IMR-90 (cell line): ENCODE measurements around the gene CDR2L. TPM values are rescaled to one million over a fixed set of nuclear protein-coding genes. Genes with fewer than 3 reads are reported as not detected.

Experiments used
- ATAC-seq: fragments of 200-7000 bp; cut with Tn5 transposase; 2 replicates; pipeline ENCODE4 v1.9.1; 2020; ENCODE audit warnings: low read depth, mild to moderate bottlenecking, moderate library complexity
- BruUV-seq: library from RNA; stranded (reverse); fragments of 400-500 nt; replicated peaks from 2 replicates; lab custom pipeline; 2021; lab: Mats Ljungman, UMichigan
- CTCF ChIA-PET: fragments of 300-600 bp; formaldehyde crosslinking; extraction: SDS; loops from one replicate; lab custom pipeline; 2021; ENCODE audit warnings: antibody characterized with exemption; lab: Yijun Ruan, JAX
- POLR2A ChIA-PET: fragments of 300-600 bp; sonication (Branson Sonifier 250); formaldehyde crosslinking; loops from one replicate; lab custom pipeline; 2022; ENCODE audit warnings: antibody characterized with exemption; ENCODE audit not compliant: unreplicated experiment; lab: Charles Lee
- DNase-seq: peaks from one replicate; pipeline ENCODE4 v3.0.0; 2013
- H2AFZ ChIP-seq: replicated peaks from 2 replicates; pipeline ENCODE3; 2013; ENCODE audit warnings: low read length, mild to moderate bottlenecking; ENCODE audit not compliant: poor library complexity
- H2AK5ac ChIP-seq: 2 replicates; pipeline ENCODE4 v1.6.1; 2013; ENCODE audit warnings: low read depth, low read length, inconsistent platforms
- H2AK9ac ChIP-seq: replicated peaks from 2 replicates; pipeline ENCODE3; 2013; ENCODE audit warnings: mild to moderate bottlenecking, low read depth, low read length, moderate library complexity; ENCODE audit not compliant: poor library complexity
- H2BK120ac ChIP-seq: 2 replicates; pipeline ENCODE4 v1.6.1; 2013; ENCODE audit warnings: low read depth, low read length, inconsistent platforms
- H2BK15ac ChIP-seq: 3 replicates; pipeline ENCODE4 v1.6.1; 2013; ENCODE audit warnings: low read depth, low read length, inconsistent platforms
- H2BK20ac ChIP-seq: 2 replicates; pipeline ENCODE4 v1.6.1; 2013; ENCODE audit warnings: low read depth, mild to moderate bottlenecking, inconsistent platforms, low read length, moderate library complexity
- H2BK5ac ChIP-seq: 2 replicates; pipeline ENCODE4 v1.6.1; 2013; ENCODE audit warnings: mild to moderate bottlenecking, low read depth, low read length, inconsistent platforms; ENCODE audit not compliant: poor library complexity, severe bottlenecking
- H3K14ac ChIP-seq: replicated peaks from 2 replicates; pipeline ENCODE4 v1.6.1; 2013; ENCODE audit warnings: low read depth, low read length, inconsistent platforms
- H3K18ac ChIP-seq: 2 replicates; pipeline ENCODE4 v1.6.1; 2013; ENCODE audit warnings: low read depth, low read length, control low read depth
- H3K23ac ChIP-seq: 2 replicates; pipeline ENCODE4 v1.6.1; 2013; ENCODE audit warnings: low read depth, low read length, inconsistent platforms
- H3K27ac ChIP-seq: 2 replicates; pipeline ENCODE4 v1.5.1; 2013; ENCODE audit warnings: mild to moderate bottlenecking, control low read depth, low read length; ENCODE audit not compliant: insufficient read depth
- H3K27me3 ChIP-seq: 2 replicates; pipeline ENCODE4 v1.6.1; 2013; ENCODE audit warnings: low read length; ENCODE audit not compliant: control insufficient read depth, insufficient read depth
- H3K36me3 ChIP-seq: 2 replicates; pipeline ENCODE4 v1.6.1; 2013; ENCODE audit warnings: low read length, mixed read lengths; ENCODE audit not compliant: control insufficient read depth, insufficient read depth
- H3K4ac ChIP-seq: 2 replicates; pipeline ENCODE4 v1.6.1; 2013; ENCODE audit warnings: low read depth, low read length, inconsistent platforms
- H3K4me1 ChIP-seq: 2 replicates; pipeline ENCODE4 v1.6.1; 2013; ENCODE audit warnings: low read length, mixed read lengths; ENCODE audit not compliant: control insufficient read depth, insufficient read depth
- H3K4me2 ChIP-seq: 2 replicates; pipeline ENCODE4 v1.6.1; 2013; ENCODE audit warnings: low read depth, mild to moderate bottlenecking, control low read depth, low read length, moderate library complexity
- H3K4me3 ChIP-seq: 2 replicates; pipeline ENCODE4 v1.5.1; 2013; ENCODE audit warnings: low read depth, mild to moderate bottlenecking, control low read depth, low read length, moderate library complexity; ENCODE audit not compliant: insufficient read depth
- H3K56ac ChIP-seq: 2 replicates; pipeline ENCODE4 v1.6.1; 2013; ENCODE audit warnings: low read length, inconsistent platforms; ENCODE audit not compliant: insufficient read depth; ENCODE audit errors: extremely low read depth
- H3K79me1 ChIP-seq, 2 experiments: 2 replicates each; pipeline ENCODE4 v1.6.1; 2013; ENCODE audit warnings: low read length in 2 of 2, inconsistent platforms in 1 of 2, low read depth in 1 of 2
- H3K9ac ChIP-seq: 2 replicates; pipeline ENCODE4 v1.6.1; 2013; ENCODE audit warnings: low read depth, low read length, control low read depth
- H3K9me1 ChIP-seq: 2 replicates; pipeline ENCODE4 v1.6.1; 2013; ENCODE audit warnings: low read length, inconsistent platforms; ENCODE audit not compliant: insufficient read depth
- H3K9me3 ChIP-seq: 2 replicates; pipeline ENCODE4 v1.6.1; 2013; ENCODE audit warnings: low read length; ENCODE audit not compliant: control insufficient read depth, insufficient read depth
- H4K20me1 ChIP-seq: 2 replicates; pipeline ENCODE4 v1.6.1; 2013; ENCODE audit warnings: low read length, inconsistent platforms; ENCODE audit not compliant: insufficient read depth
- H4K5ac ChIP-seq: 2 replicates; pipeline ENCODE4 v1.6.1; 2013; ENCODE audit warnings: mild to moderate bottlenecking, low read depth, low read length, control low read depth
- H4K8ac ChIP-seq, 2 experiments: 2 replicates each; pipeline ENCODE4 v1.6.1; 2013; ENCODE audit warnings: low read depth in 2 of 2, low read length in 2 of 2, control low read depth in 1 of 2, inconsistent platforms in 1 of 2
- H4K91ac ChIP-seq: 2 replicates; pipeline ENCODE4 v1.6.1; 2013; ENCODE audit warnings: low read depth, low read length, inconsistent platforms; ENCODE audit not compliant: insufficient read depth
- CEBPB ChIP-seq: IDR thresholded peaks from 2 replicates; pipeline ENCODE4 v1.6.1; 2012; ENCODE audit warnings: low read depth, low read length, improper control_type of control experiment
- ELK1 ChIP-seq: fragments of 150-350 bp; IDR thresholded peaks from 2 replicates; pipeline ENCODE4 v1.6.1; 2016; ENCODE audit warnings: low read depth, mild to moderate bottlenecking, low read length, moderate library complexity, borderline replicate concordance
- MXI1 ChIP-seq: IDR thresholded peaks from 2 replicates; pipeline ENCODE4 v1.6.1; 2012; ENCODE audit warnings: low read depth, mild to moderate bottlenecking, low read length, moderate library complexity, borderline replicate concordance
- USF2 ChIP-seq: fragments of 150-350 bp; IDR thresholded peaks from 2 replicates; pipeline ENCODE4 v1.6.1; 2017; ENCODE audit warnings: mild to moderate bottlenecking, antibody characterized with exemption, low read length, low read depth
- WGBS, 2 experiments: methylation state at CpG; one replicate each; pipeline versions ENCODE4 v1.1.5 to v1.1.7; 2013; ENCODE audit warnings: missing lambda C conversion rate in 2 of 2; ENCODE audit not compliant: insufficient read length in 1 of 2; ENCODE audit errors: extremely low coverage in 2 of 2; 5-methylcytosine and 5-hydroxymethylcytosine counted together
- dilution Hi-C: fragments of 300-500 bp; cut with HindIII; formaldehyde crosslinking; loops from one replicate; pipeline ENCODE4 v1.14.3; 2018; ENCODE audit warnings: low sequenced_read_pairs; ENCODE audit not compliant: unreplicated experiment
- in situ Hi-C: fragments of 300-500 bp; cut with MboI; formaldehyde crosslinking; loops from 3 replicates; pipeline ENCODE4 v1.14.3; 2019; ENCODE audit warnings: low sequenced_read_pairs, inconsistent platforms, mixed read lengths
- intact Hi-C: fragments of 100-400 bp; cut with micrococcal nuclease; formaldehyde crosslinking; loops from 2 replicates; pipeline ENCODE4 v1.10.0; 2022
- polyA plus RNA-seq, 3 experiments: library from polyadenylated mRNA; depleted of rRNA; stranded (reverse); fragments of >200 nt; gene quantifications; 2 replicates each; pipeline ENCODE4 v1.2.3, GENCODE V29; 2012; ENCODE audit warnings: low replicate concordance in 1 of 3
- total RNA-seq: library from RNA; depleted of rRNA; stranded (reverse); fragments of >200 nt; gene quantifications from 2 replicates; pipeline ENCODE4 v1.2.3, GENCODE V29; 2012

CDR2L gene
- total and polyA plus RNA-seq, 2 of the 4 experiments (the other 2 are of a cell fraction): 5.7 to 18.9 TPM

- H4K20me1 ChIP-seq: no peaks in the 10 kb centered on the region
- dilution Hi-C loops: no loop called here
- POLR2A ChIA-PET: no interaction called here
- H3K18ac ChIP-seq: no peak overlapping the region
- CTCF ChIA-PET: no interaction called here
- no peak overlapping the region for H3K9ac ChIP-seq
- no peak overlapping the region for H2AK5ac ChIP-seq
- no peak overlapping the region for H2AFZ ChIP-seq
- H3K14ac ChIP-seq: no peak overlapping the region
- H2BK120ac ChIP-seq: no peak overlapping the region
- no peak overlapping the region for H3K4me2 ChIP-seq
- H3K9me3 ChIP-seq: no peaks in the 10 kb centered on the region
- no TSS peak for BruUV-seq
- no peak overlapping the region for H4K8ac ChIP-seq
- no peak overlapping the region for H4K5ac ChIP-seq
- H3K4me3 ChIP-seq: no peak overlapping the region
- no peak overlapping the region for H3K56ac ChIP-seq
- H2BK15ac ChIP-seq: no peak overlapping the region
- no peak overlapping the region for H3K27ac ChIP-seq
- H4K91ac ChIP-seq: no peak overlapping the region
- H2BK20ac ChIP-seq: no peak overlapping the region
- H2AK9ac ChIP-seq: no peak overlapping the region
- DNase-seq: no peak
- H3K4ac ChIP-seq: no peak overlapping the region
- H3K79me1 ChIP-seq: no peaks in the 10 kb centered on the region
- intact Hi-C loops: no loop called here
- no peak overlapping the region for H2BK5ac ChIP-seq
- no peaks in the 10 kb centered on the region for H3K4me1 ChIP-seq
- peaks cover 56% of the 10 kb centered on the region for H3K27me3 ChIP-seq
- 74% methylated on average over 6 of the region's 32 CpGs; no CpG with 5 or more reads in 1 of the 2 experiments for WGBS, 2 experiments
- ATAC-seq: no peak
- TF ChIP-seq CEBPB: no peak
- TF ChIP-seq ELK1: no peak
- no peak for TF ChIP-seq USF2
- TF ChIP-seq MXI1: no peak
- H3K9me1 ChIP-seq: no peaks in the 10 kb centered on the region
- no peaks in the 10 kb centered on the region for H3K36me3 ChIP-seq
- no peak overlapping the region for H3K23ac ChIP-seq
- in situ Hi-C loops: loop anchor here (10.0 kb wide), 1 partner anchor 207 kb away; the partner anchor contains the start of gene NHERF1
These were observed 35.6 kb upstream of the CDR2L start for GRCh38 chr17:74951680-74952421.
